PFSK-1 (cell line): ENCODE results near the gene INPP4B.

ENCODE experiments used
- FOXP2 ChIP-seq: optimal IDR thresholded peaks from 2 replicates; pipeline ENCODE3; 2011; ENCODE audit warnings: borderline replicate concordance, control low read depth, inconsistent platforms; ENCODE audit not compliant: insufficient read depth; ENCODE audit errors: extremely low read length, extremely low read depth
- POLR2AphosphoS5 ChIP-seq: IDR thresholded peaks from 2 replicates; pipeline ENCODE4 v1.6.1; 2012; ENCODE audit warnings: low read depth, mild to moderate bottlenecking, control low read depth, low read length, moderate library complexity
- REST ChIP-seq, 2 experiments: IDR thresholded peaks; 2 replicates each; pipeline versions ENCODE4 v1.6.1 to v1.8.0; 2011 to 2012; ENCODE audit warnings: low read depth in 2 of 2, low read length in 2 of 2, control low read depth in 1 of 2, inconsistent platforms in 1 of 2, mild to moderate bottlenecking in 1 of 2, moderate library complexity in 1 of 2; ENCODE audit not compliant: insufficient read depth in 1 of 2
- SIN3A ChIP-seq: IDR thresholded peaks from 2 replicates; pipeline ENCODE4 v1.6.1; 2012; ENCODE audit warnings: mild to moderate bottlenecking, low read length, moderate library complexity, borderline replicate concordance; ENCODE audit not compliant: insufficient read depth
- TAF1 ChIP-seq: IDR thresholded peaks from 2 replicates; pipeline ENCODE4 v1.6.1; 2012; ENCODE audit warnings: low read length, control low read depth, borderline replicate concordance; ENCODE audit not compliant: insufficient read depth

INPP4B gene

GRCh38 chr4:142405695-142406498, 440.2 kb downstream of the INPP4B start:
- TF ChIP-seq POLR2AphosphoS5 (no peak), TAF1 (no peak), FOXP2 (no peak), SIN3A (no peak), REST (IDR thresholded peaks at IDR 0.05; ENCODE audit: insufficient read depth in 1 of 2, low read depth in 2 of 2, low read length in 2 of 2) (no peak)

GRCh38 chr4:142405021-142405694, 440.9 kb downstream of the INPP4B start:
- no peak for TF ChIP-seq REST (IDR thresholded peaks at IDR 0.05; ENCODE audit: insufficient read depth in 1 of 2, low read depth in 2 of 2, low read length in 2 of 2)

DNA sequence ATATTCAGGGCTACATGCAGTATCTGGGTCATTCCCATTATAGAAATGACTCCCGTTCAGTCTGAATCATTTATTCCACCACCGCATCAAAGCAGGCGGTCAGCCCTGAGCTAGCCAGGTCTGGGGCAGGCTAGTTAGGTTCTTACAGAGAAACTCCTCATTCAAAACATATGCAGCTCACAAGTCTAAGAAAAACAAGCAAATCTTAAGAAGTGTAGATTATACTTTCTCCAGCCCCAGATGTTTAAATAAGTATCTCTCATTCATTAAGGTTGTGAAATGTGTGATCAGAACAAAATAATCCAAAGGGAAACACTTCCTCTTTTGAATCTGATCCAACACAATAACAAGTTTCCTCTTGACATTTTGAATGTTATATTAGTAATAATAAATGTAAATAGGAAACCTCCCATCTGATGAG, 441.9 kb downstream of the INPP4B start:
- TF ChIP-seq TAF1 (no peak), FOXP2 (no peak), REST (IDR thresholded peaks at IDR 0.05; ENCODE audit: insufficient read depth in 1 of 2, low read depth in 2 of 2, low read length in 2 of 2) (no peak), POLR2AphosphoS5 (no peak), SIN3A (no peak)

GRCh38 chr4:142402900-142403299, 443.2 kb downstream of the INPP4B start:
- no peak for TF ChIP-seq REST (IDR thresholded peaks at IDR 0.05; ENCODE audit: insufficient read depth in 1 of 2, low read depth in 2 of 2, low read length in 2 of 2)
- TF ChIP-seq FOXP2, result no peak
- TF ChIP-seq POLR2AphosphoS5, result no peak
- no peak for TF ChIP-seq SIN3A
- no peak for TF ChIP-seq TAF1

GRCh38 chr4:142402156-142402555, 443.9 kb downstream of the INPP4B start:
- TF ChIP-seq REST (IDR thresholded peaks at IDR 0.05; ENCODE audit: insufficient read depth in 1 of 2, low read depth in 2 of 2, low read length in 2 of 2) (no peak), SIN3A (no peak), TAF1 (no peak), FOXP2 (no peak), POLR2AphosphoS5 (no peak)
